D341Med (cell line): ENCODE results near the gene NFATC4.
"Not testable (repeated sequence)": the region's sequence is repeated elsewhere in the genome, so short reads cannot be mapped to it uniquely, and the experiment has no call there.

Experiments used
- DNase-seq: peaks from one replicate; pipeline ENCODE4 v3.0.0; 2012; ENCODE audit warnings: low spot score

The NFATC4 gene

DNA sequence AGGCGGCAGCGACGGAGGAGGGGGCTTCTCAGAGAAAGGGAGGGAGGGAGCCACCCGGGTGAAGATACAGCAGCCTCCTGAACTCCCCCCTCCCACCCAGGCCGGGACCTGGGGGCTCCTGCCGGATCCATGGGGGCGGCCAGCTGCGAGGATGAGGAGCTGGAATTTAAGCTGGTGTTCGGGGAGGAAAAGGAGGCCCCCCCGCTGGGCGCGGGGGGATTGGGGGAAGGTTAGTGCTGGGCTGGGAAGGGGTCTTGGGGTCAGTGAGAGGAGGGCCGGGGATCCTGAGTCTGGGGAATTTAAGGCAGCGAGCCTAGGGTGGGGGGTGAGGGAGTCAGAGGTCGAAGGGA is 203 bp downstream of the NFATC4 start:
- DNase-seq = no peak

DNA sequence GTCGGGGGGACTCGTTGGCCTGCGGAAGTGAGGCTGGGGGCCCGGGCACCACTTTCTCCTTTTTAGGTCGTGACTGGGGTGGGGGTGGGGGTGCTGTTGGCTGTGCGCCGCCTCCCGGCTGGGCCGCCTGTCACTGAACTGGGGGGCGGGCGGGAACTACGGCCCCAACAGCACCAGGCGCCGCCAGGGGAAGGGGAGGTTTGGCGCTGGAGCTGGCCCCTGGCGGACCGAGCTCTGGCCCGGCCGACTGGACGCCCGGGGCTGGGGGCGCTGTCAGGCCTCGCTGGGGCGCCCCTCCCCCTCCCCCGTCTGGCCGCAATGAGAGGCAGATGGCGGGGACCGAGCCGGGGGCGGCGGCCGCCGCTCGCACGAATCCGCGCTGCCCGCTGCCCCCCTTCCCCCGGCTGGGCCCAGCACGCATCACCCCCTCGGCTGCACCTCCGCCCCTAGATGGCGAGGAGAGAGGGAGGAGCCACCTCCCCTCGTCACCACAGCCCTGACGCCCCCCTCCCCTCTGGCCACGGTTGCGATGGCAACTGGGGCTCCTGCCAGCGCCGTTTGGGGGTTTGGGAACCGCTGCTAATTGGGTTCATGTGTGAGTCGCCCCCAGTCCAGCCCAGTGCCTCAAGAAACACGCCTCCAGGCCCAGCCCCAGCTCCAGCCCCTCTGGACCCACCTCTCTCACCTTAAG is 723 bp downstream of the NFATC4 start:
- peak; percentile 73 for DNase-seq

DNA sequence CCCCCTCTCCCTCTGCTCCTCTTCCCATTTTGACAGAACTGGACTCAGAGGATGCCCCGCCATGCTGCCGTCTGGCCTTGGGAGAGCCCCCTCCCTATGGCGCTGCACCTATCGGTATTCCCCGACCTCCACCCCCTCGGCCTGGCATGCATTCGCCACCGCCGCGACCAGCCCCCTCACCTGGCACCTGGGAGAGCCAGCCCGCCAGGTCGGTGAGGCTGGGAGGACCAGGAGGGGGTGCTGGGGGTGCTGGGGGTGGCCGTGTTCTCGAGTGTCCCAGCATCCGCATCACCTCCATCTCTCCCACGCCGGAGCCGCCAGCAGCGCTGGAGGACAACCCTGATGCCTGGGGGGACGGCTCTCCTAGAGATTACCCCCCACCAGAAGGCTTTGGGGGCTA is 1.5 kb downstream of the NFATC4 start:
- no peak for DNase-seq

DNA sequence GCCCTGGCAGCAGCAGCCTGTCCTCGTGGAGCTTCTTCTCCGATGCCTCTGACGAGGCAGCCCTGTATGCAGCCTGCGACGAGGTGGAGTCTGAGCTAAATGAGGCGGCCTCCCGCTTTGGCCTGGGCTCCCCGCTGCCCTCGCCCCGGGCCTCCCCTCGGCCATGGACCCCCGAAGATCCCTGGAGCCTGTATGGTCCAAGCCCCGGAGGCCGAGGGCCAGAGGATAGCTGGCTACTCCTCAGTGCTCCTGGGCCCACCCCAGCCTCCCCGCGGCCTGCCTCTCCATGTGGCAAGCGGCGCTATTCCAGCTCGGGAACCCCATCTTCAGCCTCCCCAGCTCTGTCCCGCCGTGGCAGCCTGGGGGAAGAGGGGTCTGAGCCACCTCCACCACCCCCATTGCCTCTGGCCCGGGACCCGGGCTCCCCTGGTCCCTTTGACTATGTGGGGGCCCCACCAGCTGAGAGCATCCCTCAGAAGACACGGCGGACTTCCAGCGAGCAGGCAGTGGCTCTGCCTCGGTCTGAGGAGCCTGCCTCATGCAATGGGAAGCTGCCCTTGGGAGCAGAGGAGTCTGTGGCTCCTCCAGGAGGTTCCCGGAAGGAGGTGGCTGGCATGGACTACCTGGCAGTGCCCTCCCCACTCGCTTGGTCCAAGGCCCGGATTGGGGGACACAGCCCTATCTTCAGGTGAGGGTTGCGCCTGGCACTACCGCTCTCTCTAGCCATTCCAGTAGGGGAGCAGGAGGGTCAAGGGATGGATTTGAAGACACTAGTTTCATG is 2.1 kb downstream of the NFATC4 start:
- DNase-seq = no peak

DNA sequence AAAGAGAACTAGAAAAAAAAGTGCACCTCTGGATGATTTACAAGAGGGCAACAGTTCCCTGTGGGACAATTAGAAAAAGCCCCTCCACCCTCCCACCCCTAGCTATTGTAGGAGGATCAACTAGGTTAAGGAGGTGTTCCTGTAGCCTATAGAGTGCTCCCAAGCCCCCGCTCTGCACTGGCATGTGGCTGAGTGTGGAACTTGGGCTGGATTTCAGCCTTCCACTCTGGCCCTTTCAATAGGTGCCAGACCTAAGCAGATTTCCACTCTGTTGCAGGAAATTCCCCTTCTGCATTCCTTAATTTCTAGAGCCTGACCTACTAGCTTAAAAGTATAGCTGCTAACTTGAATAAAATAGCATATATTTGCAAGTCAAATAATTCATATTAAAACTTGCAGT is 2.8 kb downstream of the NFATC4 start:
- DNase-seq = no peak

DNA sequence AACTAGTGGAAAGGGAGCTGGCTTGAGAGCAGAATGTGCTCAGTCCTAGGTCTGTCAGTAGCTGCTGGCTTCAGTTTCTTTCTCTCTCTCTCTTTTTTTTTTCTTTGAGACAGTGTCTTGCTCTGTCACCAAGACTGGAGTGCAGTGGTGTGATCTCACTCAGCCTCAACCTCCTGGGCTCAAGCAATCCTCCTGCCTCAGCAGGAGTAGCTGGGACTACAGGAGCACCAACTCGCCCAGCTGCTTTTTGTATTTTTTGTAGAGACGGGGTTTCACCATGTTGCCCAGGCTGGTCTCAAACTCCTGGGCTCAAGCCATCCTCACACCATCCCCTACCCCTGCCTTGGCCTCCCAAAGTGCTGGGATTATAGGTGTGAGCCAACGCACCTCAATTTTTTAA is 3.6 kb downstream of the NFATC4 start:
- DNase-seq = not testable (repeated sequence)

DNA sequence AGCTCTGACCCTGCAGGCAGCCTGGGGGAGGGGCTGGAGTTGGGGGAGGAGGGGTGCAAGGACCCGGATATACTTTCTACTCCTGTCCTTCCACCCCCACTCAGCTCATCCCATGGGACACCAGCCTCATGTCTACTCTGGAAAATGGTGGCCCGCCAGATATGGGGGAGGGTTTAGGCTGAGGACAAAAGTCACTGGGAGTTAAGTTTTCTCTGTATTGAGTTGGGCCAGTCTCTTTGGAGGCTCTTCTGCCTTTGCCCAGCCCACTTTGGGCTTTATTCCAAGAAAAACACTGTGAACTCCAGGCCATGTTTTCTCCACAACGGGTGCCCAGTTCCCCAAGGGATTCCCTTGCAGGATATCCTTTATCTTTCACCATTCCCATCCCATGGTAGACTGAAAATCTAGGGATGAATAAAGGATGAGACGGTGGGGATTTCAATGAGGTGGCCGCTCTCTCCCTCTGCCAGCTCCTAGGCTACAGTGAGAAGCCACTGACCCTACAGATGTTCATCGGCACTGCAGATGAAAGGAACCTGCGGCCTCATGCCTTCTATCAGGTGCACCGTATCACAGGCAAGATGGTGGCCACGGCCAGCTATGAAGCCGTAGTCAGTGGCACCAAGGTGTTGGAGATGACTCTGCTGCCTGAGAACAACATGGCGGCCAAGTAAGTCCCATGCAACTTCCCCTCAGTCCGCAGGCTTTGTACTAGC is 4.9 kb downstream of the NFATC4 start:
- DNase-seq = no peak

DNA sequence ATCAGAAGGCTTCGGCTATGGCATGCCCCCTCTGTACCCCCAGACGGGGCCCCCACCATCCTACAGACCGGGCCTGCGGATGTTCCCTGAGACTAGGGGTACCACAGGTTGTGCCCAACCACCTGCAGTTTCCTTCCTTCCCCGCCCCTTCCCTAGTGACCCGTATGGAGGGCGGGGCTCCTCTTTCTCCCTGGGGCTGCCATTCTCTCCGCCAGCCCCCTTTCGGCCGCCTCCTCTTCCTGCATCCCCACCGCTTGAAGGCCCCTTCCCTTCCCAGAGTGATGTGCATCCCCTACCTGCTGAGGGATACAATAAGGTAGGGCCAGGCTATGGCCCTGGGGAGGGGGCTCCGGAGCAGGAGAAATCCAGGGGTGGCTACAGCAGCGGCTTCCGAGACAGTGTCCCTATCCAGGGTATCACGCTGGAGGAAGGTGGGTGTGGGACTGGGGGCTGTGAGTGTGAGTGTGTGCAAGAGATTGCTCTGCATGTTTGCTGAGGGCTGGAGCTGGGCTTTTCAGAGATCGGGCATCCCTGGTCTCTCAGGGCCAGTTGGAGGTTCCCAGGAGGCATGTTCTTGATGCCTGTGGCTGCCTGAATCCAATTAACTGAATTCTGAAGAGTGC is 8.6 kb downstream of the NFATC4 start:
- DNase-seq = no peak

DNA sequence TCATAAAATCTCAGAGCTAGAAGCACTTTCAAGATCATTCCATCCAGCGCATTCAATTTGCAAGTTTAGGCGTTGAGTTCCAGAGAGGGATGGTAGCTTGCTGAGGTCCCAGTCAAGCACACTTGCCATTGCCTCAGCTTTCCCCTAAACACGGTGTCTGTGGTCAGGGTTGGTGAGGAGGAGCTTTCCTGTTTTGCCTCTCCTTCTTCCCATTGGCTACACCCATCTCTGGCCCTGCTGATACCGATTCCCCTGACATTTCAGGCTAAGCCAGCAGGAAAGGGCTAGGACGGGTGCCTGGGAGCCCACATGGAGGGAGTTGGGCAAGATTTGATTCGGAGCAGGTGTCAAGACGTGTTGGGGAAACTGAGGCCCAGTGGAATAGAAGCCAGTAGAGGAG is 9.1 kb downstream of the NFATC4 start:
- DNase-seq = no peak

DNA sequence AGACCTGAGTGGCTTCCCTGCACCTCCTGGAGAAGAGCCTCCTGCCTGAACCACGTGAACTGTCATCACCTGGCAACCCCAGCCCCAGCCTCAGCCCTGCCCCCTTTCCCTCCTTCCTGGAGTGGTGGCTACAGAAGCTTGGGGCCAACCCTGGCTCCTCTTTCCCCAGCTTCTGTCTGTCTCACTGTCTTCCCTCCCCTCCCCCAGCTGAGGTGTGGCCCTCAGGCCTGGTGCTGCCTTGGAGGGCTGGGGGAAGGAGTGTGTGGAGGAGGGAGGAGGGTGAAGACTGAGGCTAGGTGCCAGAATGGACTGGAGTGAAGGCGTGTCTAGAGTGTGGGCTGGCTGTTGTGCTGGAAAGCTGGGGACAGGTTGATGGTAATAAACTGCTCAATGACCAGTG is 9.7 kb downstream of the NFATC4 start:
- no peak for DNase-seq

DNA sequence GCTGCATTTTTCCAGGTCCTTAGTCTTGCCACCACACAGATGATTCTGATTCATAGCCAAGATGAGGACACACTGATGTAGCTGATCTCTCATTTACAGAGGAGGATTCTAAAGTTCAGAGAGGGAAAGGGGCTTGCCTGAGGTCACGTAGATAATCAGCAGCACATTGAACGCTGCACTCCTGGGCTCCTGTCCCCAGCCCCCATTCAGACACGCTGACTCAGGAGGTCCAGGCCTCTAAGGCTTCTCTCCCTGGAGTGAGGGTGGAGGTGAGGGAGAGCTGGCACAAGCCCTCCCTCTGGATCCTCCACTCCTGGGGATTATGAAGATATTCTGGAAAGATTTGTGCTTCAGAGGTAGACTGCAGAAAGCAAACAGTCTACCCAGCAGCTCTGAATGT is 10.3 kb downstream of the NFATC4 start:
- no peak for DNase-seq

DNA sequence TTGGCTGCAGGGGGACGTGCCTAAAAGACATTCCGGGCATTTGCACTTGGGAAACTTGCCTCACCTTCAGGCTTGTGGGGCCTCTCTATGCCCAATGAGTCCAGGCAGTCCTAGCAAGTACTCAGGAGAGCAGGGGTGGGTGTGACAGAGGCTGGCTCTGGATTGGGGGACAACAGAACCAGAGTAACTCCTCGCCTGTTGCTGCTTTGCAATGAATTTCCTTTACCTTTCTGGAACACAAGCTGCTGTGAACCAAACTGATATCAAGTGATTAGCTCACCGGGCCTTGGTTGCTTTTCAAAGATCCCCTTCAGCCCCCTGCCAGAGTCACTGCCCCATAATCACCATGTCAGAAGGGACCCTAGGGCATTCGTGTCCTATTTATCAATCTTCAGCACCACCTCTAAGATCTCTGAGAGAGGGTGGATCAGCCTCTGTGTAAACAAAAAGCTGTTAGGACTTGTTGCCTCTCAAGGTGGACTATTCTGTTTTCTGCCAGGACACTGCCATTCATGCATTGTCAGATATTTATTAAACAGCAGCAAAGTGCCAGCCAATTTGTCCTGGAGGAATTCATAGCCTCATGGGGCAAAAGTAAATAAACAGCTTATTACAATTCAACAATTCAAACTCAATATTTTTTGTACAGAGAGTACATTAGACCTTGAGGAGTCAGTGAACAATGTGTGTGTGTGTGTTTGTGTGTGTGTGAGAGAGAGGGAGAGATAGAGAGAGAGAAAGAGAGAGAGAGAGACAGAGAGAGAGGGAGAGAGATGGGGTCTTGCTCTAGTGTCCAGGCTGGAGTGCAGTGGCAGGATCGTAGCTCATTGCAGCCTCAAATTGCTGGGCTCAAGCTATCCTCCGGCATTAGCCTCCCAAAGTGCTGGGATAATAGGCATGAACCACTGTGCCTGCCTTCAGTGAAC is 11.3 kb downstream of the NFATC4 start:
- DNase-seq = no peak

DNA sequence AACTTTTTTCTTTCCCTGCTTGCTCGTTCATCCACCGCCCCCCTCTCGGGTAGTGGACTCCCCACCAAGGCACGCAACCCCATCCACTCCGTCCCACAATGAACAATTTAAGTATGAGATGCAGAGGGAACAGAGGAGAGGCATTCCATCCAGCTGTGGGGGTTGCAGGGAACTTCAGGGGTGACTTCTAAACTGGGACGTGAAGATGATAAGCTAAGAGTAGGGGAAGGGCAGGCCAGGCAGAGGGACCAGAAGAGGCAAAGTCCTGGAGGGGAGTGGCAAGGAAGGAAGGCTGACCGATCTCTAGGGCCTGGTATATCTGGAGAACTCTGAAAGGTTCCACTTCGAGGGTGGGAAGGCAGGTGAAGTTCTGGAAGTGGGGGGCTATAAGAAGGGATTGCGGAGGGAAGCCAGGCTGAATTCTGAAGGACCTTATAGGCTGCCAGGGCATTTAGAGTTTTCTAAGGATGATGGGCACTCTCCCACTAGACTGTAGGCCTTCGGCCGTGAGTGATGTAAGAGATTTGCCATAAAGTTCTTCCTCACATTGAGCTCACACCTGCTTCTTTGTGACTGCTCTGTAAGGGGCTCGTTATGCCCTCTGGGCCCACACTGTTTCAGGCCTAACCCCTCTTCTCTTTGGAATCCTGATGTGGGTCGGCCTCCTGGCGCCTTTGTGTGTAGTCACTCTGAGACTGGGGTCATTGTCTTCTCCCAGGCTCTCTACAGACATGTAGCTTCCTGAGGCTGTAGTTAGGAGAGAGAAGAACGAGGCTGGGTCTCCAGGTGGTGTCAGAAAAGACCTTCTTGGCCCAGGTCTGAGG is 12.1 kb downstream of the NFATC4 start:
- DNase-seq = no peak

DNA sequence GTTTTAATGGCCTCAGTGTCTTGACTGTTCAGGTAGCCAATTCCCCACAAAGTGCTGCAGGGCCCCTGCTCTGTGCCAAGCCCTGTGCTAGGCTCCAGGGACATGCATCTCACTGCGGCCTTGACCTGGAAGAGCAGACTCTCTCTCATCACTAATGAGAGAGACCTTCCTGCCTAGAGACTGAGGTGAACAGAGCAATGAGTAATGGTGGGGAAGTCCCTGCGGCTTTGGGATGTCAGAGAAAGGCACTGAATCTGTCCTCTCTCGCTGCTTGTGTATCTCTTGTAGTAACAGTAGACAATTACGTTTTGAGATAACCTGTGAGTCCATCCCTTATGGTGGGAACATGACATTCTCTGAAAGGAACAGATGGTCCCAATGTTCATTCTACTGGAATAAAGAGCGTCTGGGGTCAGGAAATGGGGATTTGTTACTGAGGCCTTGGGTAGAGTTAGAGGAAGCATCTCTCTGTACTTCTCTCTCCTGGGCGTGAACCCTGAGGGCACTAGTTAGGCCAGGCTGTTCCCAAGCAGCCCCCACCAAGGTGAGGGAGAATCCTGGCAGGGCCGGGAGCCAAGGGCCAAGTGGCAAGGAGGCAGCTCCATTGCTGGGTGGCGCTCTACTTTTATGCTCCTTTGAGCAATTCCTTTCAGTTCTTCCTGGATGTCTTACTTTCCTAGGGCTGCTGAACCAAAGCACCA is 13.5 kb downstream of the NFATC4 start:
- DNase-seq = no peak

DNA sequence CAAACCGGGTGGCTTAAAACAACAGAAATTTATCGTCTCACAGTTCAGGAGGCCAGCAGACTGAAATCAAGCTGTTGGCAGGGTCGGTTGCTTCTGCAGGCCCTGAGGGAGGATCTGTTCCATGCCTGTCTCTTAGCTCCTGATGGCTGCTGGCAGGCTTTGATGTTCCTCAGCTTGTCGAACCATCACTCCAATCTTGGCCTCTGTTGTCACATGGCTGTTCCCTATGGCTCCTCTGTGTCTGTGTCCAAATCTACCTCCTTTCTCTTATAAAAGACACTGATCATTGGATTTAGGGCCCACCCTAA is 14.0 kb downstream of the NFATC4 start:
- no peak for DNase-seq

DNA sequence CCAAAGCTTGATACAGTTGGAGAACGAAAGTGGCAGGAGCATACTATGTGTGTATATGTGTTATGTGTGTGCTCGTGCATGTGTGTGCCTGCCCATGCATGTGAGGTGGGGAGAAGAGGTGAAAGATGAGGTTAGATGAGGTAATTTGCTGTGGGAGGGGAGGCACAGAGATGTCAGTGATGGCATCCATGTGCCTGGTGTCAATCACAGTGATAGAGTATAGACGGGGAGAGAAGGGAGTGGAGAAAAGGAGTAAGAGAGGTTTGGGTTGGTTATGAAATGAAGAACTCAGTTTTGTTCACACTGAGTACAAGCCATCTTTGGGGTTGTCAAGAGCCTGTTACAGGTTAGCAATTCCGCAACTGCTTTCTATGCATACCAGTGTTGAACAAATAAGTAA is 16.2 kb downstream of the NFATC4 start:
- DNase-seq = no peak

DNA sequence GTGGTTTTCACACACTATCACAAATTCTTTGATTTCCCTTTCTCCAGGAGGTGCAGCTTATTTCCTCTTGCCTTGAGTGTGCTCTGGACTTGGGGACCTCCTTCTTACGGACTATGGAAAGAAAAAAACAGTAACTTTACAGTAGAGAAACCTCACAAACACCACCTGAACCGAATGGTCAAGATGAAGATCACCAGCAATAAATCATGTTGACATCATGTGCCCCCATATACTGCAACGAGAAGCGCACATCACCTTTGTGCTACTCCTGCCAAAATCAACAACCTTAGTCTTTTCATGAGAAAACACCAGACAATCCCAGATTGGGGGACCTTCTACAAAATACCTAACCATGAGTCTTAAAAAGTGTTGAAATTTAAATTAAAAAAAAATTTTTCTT is 17.5 kb downstream of the NFATC4 start:
- DNase-seq = no peak

DNA sequence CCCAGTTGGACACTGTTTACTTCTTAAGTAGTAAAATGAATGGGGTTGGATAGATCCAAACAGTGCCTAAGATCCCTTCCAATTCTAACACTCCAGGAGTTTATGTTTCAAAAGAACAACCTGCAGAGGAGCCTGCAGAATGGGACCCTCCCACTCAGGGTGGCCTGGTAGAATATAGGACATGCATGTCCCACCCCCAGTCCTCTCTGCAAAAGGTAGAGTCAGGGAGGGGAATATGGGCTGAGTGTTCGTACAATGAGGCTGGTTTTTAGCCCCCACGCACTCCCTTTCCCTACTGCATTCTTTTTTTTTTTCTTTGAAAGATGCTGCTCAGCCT is 19.0 kb downstream of the NFATC4 start:
- DNase-seq = no peak

DNA sequence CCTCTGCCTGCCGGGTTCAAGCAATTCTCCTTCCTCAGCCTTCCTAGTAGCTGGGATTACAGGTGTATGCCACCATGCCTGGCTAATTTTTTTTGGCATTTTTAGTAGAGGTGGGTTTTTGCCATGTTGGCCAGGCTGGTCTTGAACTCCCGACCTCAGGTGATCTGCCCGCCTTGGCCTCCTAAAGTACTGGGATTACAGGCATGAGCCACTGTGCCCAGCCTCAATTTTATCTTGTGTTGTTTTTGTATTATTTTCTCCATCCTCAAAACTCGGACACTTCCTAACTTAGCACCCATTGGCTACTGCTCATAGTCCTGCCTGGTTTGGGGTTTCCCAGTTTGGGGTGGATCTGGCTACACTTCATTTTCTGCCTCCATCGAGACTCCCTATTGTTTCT is 19.6 kb downstream of the NFATC4 start:
- DNase-seq = not testable (repeated sequence)

DNA sequence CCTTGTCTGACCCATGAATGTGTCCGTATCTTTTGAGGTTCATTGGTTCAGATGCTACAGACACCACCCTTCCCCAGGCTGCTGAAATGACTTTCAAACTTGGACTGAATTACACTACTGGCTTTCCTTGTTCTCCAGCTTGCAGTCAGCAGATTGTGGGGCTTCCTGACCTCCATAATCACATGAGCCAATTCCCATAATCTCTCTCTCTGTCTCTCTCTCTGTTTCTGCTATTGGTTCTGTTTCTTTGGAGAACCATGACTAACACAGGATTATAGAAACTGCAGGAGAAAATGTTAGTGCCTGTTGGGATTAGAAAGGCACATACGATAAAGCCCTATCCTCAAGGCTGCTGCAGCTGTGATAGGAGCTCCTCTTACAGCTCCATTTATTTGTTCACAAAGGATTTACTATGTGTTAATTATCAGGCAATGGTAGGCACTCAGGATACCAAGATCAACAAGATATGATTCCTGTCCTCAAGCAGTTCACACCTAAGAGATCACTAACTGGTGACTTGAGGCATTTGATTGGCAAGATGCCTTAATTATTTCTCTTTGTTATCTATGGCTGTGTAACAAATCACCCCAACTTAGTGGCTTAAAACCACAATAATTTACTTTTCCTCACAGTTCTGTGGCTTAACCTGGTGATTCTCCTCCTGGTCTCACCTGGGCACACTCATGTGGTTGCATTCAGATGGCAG is 20.6 kb downstream of the NFATC4 start:
- no peak for DNase-seq
